ENCODE results near the gene THEM4.

Gene THEM4

DNA sequence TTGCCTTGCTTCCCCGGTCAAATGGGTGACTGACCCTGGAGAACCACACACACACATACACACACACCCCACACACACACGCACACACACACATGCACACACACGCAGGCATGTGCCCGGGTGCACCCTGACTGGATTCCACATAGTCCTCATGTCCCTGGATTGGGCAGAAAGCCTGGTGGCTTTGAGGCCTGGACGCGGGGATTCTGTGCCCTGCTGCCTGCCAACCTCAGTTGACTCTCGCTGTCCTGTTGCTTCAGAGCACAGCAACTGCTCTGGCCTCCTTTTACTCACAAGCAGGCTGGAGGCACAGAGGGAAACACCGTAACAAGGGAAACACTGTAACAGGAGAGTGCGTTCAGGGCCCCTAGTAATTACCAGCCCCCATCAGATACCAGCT lies 84.1 kb downstream of the THEM4 start:
- TF ChIP-seq, protein P1, sequence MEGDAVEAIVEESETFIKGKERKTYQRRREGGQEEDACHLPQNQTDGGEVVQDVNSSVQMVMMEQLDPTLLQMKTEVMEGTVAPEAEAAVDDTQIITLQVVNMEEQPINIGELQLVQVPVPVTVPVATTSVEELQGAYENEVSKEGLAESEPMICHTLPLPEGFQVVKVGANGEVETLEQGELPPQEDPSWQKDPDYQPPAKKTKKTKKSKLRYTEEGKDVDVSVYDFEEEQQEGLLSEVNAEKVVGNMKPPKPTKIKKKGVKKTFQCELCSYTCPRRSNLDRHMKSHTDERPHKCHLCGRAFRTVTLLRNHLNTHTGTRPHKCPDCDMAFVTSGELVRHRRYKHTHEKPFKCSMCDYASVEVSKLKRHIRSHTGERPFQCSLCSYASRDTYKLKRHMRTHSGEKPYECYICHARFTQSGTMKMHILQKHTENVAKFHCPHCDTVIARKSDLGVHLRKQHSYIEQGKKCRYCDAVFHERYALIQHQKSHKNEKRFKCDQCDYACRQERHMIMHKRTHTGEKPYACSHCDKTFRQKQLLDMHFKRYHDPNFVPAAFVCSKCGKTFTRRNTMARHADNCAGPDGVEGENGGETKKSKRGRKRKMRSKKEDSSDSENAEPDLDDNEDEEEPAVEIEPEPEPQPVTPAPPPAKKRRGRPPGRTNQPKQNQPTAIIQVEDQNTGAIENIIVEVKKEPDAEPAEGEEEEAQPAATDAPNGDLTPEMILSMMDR (IDR thresholded peaks at IDR 0.05), result no peak
- H3K27ac ChIP-seq, result no peak overlapping the region
- no peaks in the 10 kb centered on the region for H3K36me3 ChIP-seq
- peaks cover 10 to 14% of the 10 kb centered on the region in 2 experiments for H3K4me1 ChIP-seq (ENCODE audit: control insufficient read depth in 1 of 2, insufficient read depth in 1 of 2, low read depth in 1 of 2, low read length in 1 of 2)
- no peaks in the 10 kb centered on the region for H3K9me3 ChIP-seq
- H3K4me3 ChIP-seq (ENCODE audit: low read depth in 1 of 2, low read length in 1 of 2), result no peak overlapping the region
- peaks cover 13% of the 10 kb centered on the region for H3K27me3 ChIP-seq

All from neutrophil (primary cell).